HG03159 (cell line): ENCODE measurements around the gene RAP1GAP.

Source experiments
- ATAC-seq: cut with Tn5 transposase; IDR thresholded peaks from one replicate; pipeline ENCODE4 v1.9.1; 2021; ENCODE audit warnings: mild to moderate bottlenecking, moderate library complexity; ENCODE audit not compliant: unreplicated experiment

The RAP1GAP gene

GRCh38 chr1:21614419-21615115 is 54.6 kb downstream of the RAP1GAP start:
- no peak for ATAC-seq

GRCh38 chr1:21613072-21613867 is 55.9 kb downstream of the RAP1GAP start:
- ATAC-seq: no peak

GRCh38 chr1:21612057-21612456 is 57.1 kb downstream of the RAP1GAP start:
- ATAC-seq: no peak

- no peak for ATAC-seq
Observed at GRCh38 chr1:21610989-21611785, 58.0 kb downstream of the RAP1GAP start.

GRCh38 chr1:21610027-21610426 is 59.1 kb downstream of the RAP1GAP start:
- no peak for ATAC-seq

GRCh38 chr1:21608798-21609197 is 60.4 kb downstream of the RAP1GAP start:
- no peak for ATAC-seq

- ATAC-seq: no peak
Observed at GRCh38 chr1:21607549-21608529, 61.3 kb downstream of the RAP1GAP start.

GRCh38 chr1:21605964-21606705 is 63.0 kb downstream of the RAP1GAP start:
- ATAC-seq: no peak

GRCh38 chr1:21605012-21605715 is 64.0 kb downstream of the RAP1GAP start:
- no peak for ATAC-seq

- ATAC-seq: no peak
Observed at GRCh38 chr1:21604208-21604957, 64.8 kb downstream of the RAP1GAP start.

GRCh38 chr1:21603177-21604138 is 65.7 kb downstream of the RAP1GAP start:
- ATAC-seq: no peak

GRCh38 chr1:21601278-21602048 is 67.7 kb downstream of the RAP1GAP start:
- ATAC-seq: no peak

- ATAC-seq: no peak
Observed at GRCh38 chr1:21599402-21599801, 69.8 kb downstream of the RAP1GAP start.

GRCh38 chr1:21598904-21599303 is 70.3 kb downstream of the RAP1GAP start:
- ATAC-seq: no peak

- no peak for ATAC-seq
Observed at GRCh38 chr1:21598417-21598816, 70.7 kb downstream of the RAP1GAP start.

- ATAC-seq: no peak
Observed at GRCh38 chr1:21597753-21598152, 71.4 kb downstream of the RAP1GAP start.
